ENCODE results near the gene NLK. TPM values are rescaled to one million over a fixed set of nuclear protein-coding genes. Genes with fewer than 3 reads are reported as not detected.

The NLK gene
- total RNA-seq, 1 experiment from 2014 or later, result 28.0 TPM

GRCh38 chr17:28191018-28191417 lies 148.5 kb downstream of the NLK start:
- no peak overlapping the region for H3K4me3 ChIP-seq (ENCODE audit: low read depth in 2 of 2, low read length in 2 of 2)
- H3K27ac ChIP-seq (ENCODE audit: low read length), result no peak overlapping the region
- intact Hi-C loops (cut with micrococcal nuclease; ENCODE audit: unreplicated experiment) (no loop called here), in situ Hi-C loops (cut with HindIII; ENCODE audit: low pct_unique_long_range_greater_than_20kb, low sequenced_read_pairs) (no loop called here)
- ChIA-PET POLR2A (no interaction called here), CTCF (no interaction called here)
- no peaks in the 10 kb centered on the region for H3K27me3 ChIP-seq (ENCODE audit: control insufficient read depth, insufficient read depth, low read length)
- DNase-seq (ENCODE audit: low read depth, low spot score) (no peak), ATAC-seq (no peak)
- TF ChIP-seq TCF7L2 (IDR thresholded peaks at IDR 0.05; ENCODE audit: low read depth, low read length), result no peak
- TF ChIP-seq SIN3A (IDR thresholded peaks at IDR 0.05; ENCODE audit: borderline replicate concordance, insufficient read depth, low read depth, low read length), result no peak
- no peak for TF ChIP-seq CTCF (IDR thresholded peaks at IDR 0.05)
- no peak for TF ChIP-seq REST (IDR thresholded peaks at IDR 0.05; ENCODE audit: insufficient read depth in 1 of 2, low read depth in 2 of 2, low read length in 1 of 2)
- TF ChIP-seq POLR2AphosphoS5 (IDR thresholded peaks at IDR 0.05; ENCODE audit: low read depth, low read length), result no peak
- H3K9me3 ChIP-seq (ENCODE audit: control insufficient read depth, insufficient read depth, low read depth, low read length), result no peaks in the 10 kb centered on the region
- no peaks in the 10 kb centered on the region for H3K4me1 ChIP-seq (ENCODE audit: control insufficient read depth, insufficient read depth, low read length)
- no TSS peak for BruUV-seq (replicated peaks)
- H3K36me3 ChIP-seq (ENCODE audit: control insufficient read depth, insufficient read depth, low read length), result peaks cover 3% of the 10 kb centered on the region; the same call in 1 of the 2 replicates

GRCh38 chr17:28193241-28193640 lies 150.8 kb downstream of the NLK start:
- no peaks in the 10 kb centered on the region for H3K27me3 ChIP-seq (ENCODE audit: control insufficient read depth, insufficient read depth, low read length)
- DNase-seq (ENCODE audit: low read depth, low spot score) (no peak), ATAC-seq (no peak)
- peaks cover 5% of the 10 kb centered on the region; the same call in 1 of the 2 replicates for H3K36me3 ChIP-seq (ENCODE audit: control insufficient read depth, insufficient read depth, low read length)
- ChIA-PET POLR2A (interaction anchor here (0.6 kb wide), 1 partner anchor 49 kb away, joined by 3 read pairs; no protein-coding TSS in a partner anchor), CTCF (no interaction called here)
- H3K4me1 ChIP-seq (ENCODE audit: control insufficient read depth, insufficient read depth, low read length), result no peaks in the 10 kb centered on the region
- H3K27ac ChIP-seq (ENCODE audit: low read length), result no peak overlapping the region
- intact Hi-C loops (cut with micrococcal nuclease; ENCODE audit: unreplicated experiment), result no loop called here
- no peaks in the 10 kb centered on the region for H3K9me3 ChIP-seq (ENCODE audit: control insufficient read depth, insufficient read depth, low read depth, low read length)
- in situ Hi-C loops (cut with HindIII; ENCODE audit: low pct_unique_long_range_greater_than_20kb, low sequenced_read_pairs), result no loop called here
- TF ChIP-seq SIN3A (IDR thresholded peaks at IDR 0.05; ENCODE audit: borderline replicate concordance, insufficient read depth, low read depth, low read length), result no peak
- H3K4me3 ChIP-seq (ENCODE audit: low read depth in 2 of 2, low read length in 2 of 2), result no peak overlapping the region
- BruUV-seq (replicated peaks), result no TSS peak

GRCh38 chr17:28194382-28194781 lies 151.9 kb downstream of the NLK start:
- DNase-seq (ENCODE audit: low read depth, low spot score) (no peak), ATAC-seq (no peak)
- ChIA-PET POLR2A (no interaction called here), CTCF (no interaction called here)
- Histone ChIP-seq H3K36me3 (ENCODE audit: control insufficient read depth, insufficient read depth, low read length) (peaks cover 5% of the 10 kb centered on the region; the same call in 1 of the 2 replicates), H3K4me1 (ENCODE audit: control insufficient read depth, insufficient read depth, low read length) (no peaks in the 10 kb centered on the region), H3K27ac (ENCODE audit: low read length) (no peak overlapping the region), H3K27me3 (ENCODE audit: control insufficient read depth, insufficient read depth, low read length) (no peaks in the 10 kb centered on the region), H3K4me3 (ENCODE audit: low read depth in 2 of 2, low read length in 2 of 2) (no peak overlapping the region), H3K9me3 (ENCODE audit: control insufficient read depth, insufficient read depth, low read depth, low read length) (no peaks in the 10 kb centered on the region)
- no TSS peak for BruUV-seq (replicated peaks)
- no peak for TF ChIP-seq CTCF (IDR thresholded peaks at IDR 0.05)
- no peak for TF ChIP-seq TCF7L2 (IDR thresholded peaks at IDR 0.05; ENCODE audit: low read depth, low read length)
- no peak for TF ChIP-seq SIN3A (IDR thresholded peaks at IDR 0.05; ENCODE audit: borderline replicate concordance, insufficient read depth, low read depth, low read length)
- TF ChIP-seq POLR2AphosphoS5 (IDR thresholded peaks at IDR 0.05; ENCODE audit: low read depth, low read length), result no peak
- TF ChIP-seq REST (IDR thresholded peaks at IDR 0.05; ENCODE audit: insufficient read depth in 1 of 2, low read depth in 2 of 2, low read length in 1 of 2), result no peak
- intact Hi-C loops (cut with micrococcal nuclease; ENCODE audit: unreplicated experiment) (no loop called here), in situ Hi-C loops (cut with HindIII; ENCODE audit: low pct_unique_long_range_greater_than_20kb, low sequenced_read_pairs) (no loop called here)
